Transverse colon (tissue), 4 donors: ENCODE measurements around the gene TLCD3B. TPM values are rescaled to one million over a fixed set of nuclear protein-coding genes. Genes with fewer than 3 reads are reported as not detected.

Experiments used
- DNase-seq: peaks from one replicate; pipeline ENCODE4 v3.0.0-alpha.2; 2019
- H3K27ac ChIP-seq, 4 donors: fragments of 200-600 bp; sonication (generic); 2 replicates each; pipeline ENCODE4 v1.5.1; 2016 to 2018; ENCODE audit warnings: inconsistent platforms in 4 of 4
- H3K27me3 ChIP-seq: fragments of 200-600 bp; sonication (generic); 2 replicates; pipeline ENCODE4 v1.5.1; 2017; ENCODE audit warnings: inconsistent platforms
- H3K36me3 ChIP-seq, 4 donors: fragments of 200-600 bp; sonication (generic); 2 replicates each; pipeline ENCODE4 v1.5.1; 2017 to 2019; ENCODE audit warnings: inconsistent platforms in 4 of 4
- H3K4me1 ChIP-seq, 4 donors: fragments of 200-600 bp; sonication (generic); 2 replicates each; pipeline ENCODE4 v1.5.1; 2017 to 2020; ENCODE audit warnings: inconsistent platforms in 4 of 4
- H3K4me3 ChIP-seq, 4 donors: fragments of 200-600 bp; sonication (generic); 1 replicate in 1 of 4; 2 replicates in 3 of 4; pipeline versions ENCODE4 v1.5.1 to v1.6.1; 2017 to 2019; ENCODE audit warnings: inconsistent platforms in 4 of 4
- H3K9me3 ChIP-seq, 2 donors: fragments of 200-600 bp; sonication (generic); 2 replicates each; pipeline ENCODE4 v1.5.1; 2017 to 2019; ENCODE audit warnings: inconsistent platforms in 2 of 2
- EP300 ChIP-seq: sonication (generic); formaldehyde crosslinking; IDR thresholded peaks from one replicate; pipeline ENCODE4 v1.6.1; 2017; ENCODE audit warnings: antibody characterized with exemption, low read depth
- POLR2A ChIP-seq: fragments of 450-650 bp; IDR thresholded peaks from one replicate; pipeline ENCODE4 v1.6.1; 2016; ENCODE audit warnings: antibody characterized with exemption, mild to moderate bottlenecking, moderate library complexity
- POLR2AphosphoS5 ChIP-seq, 3 donors: sonication (generic); formaldehyde crosslinking; IDR thresholded peaks; one replicate each; pipeline ENCODE4 v1.6.1; 2016; ENCODE audit warnings: antibody characterized with exemption in 3 of 3
- WGBS, 2 donors: methylation state at CpG; one replicate each; pipeline ENCODE4 v1.1.5; 2018; ENCODE audit warnings: low coverage in 1 of 2; 5-methylcytosine and 5-hydroxymethylcytosine counted together
- in situ Hi-C, 4 donors: fragments of 200-750 bp; cut with MboI; loops; one replicate each; pipeline versions ENCODE4 v1.15.0 to v1.15.1; 2017; ENCODE audit warnings: low sequenced_read_pairs in 3 of 4, low pct_ligation_motif_present in 1 of 4, low pct_unique_long_range_greater_than_20kb in 1 of 4
- intact Hi-C: fragments of 100-400 bp; cut with DNase I; formaldehyde crosslinking; loops from one replicate; pipeline ENCODE4 v1.15.1; 2023; ENCODE audit warnings: low total_unique reads
- total RNA-seq, 4 donors: library from RNA; depleted of rRNA; stranded (reverse); fragments of >200 nt; gene quantifications; one replicate each; pipeline ENCODE4 v1.1.0, GENCODE V29; 2016
- TF ChIP-seq, protein P1 (sequence below), 5 experiments: fragments of 200-600 bp in 3 of 5; fragments of 450-650 bp in 2 of 5; sonication (generic) in 3 of 5; IDR thresholded peaks; 1 replicate in 2 of 5; 2 replicates in 3 of 5; pipeline ENCODE4 v1.5.1; 2016 to 2017; ENCODE audit warnings: antibody characterized with exemption in 5 of 5, inconsistent platforms in 3 of 5, mild to moderate bottlenecking in 2 of 5, moderate library complexity in 1 of 5

The TLCD3B gene
- total RNA-seq, 4 donors from 2014 or later, result not detected

DNA sequence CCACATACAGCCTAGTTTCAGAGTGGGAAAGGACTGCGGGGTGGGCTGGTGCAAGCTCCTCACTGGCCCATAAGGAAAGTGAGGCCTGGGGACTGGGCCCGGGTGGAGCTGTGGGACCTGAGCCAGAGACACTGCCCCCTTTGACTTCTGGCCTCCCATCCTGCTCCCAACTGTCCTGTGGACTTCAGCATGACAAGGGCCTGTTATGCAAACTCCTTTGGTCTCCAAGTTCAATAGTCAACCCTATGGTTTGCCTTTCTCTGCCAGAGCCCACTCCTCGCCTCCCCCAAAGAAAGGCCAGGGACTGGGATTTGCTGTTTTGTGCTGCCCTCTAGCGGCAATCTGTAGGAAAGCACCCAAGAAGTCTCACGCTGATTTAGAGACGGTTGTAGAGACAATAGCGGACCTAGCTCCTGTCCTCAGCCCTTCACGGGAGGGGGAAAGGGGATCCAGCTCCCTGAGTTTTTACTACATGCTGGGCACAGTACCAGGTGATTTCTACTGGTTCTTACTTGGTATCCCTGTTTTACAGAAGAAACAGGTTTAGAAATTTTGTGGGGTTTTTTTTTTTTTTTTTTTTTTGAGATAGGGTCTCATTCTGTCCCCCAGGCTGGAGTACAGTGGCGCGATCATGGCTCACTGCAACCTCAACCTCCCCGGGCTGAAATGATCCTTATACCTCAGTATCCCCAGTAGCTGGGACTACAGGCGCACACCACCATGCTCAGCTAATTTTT lies 1.2 kb upstream of the TLCD3B start:
- peak; percentile 57 for DNase-seq
- peaks cover 91% of the 10 kb centered on the region for H3K27me3 ChIP-seq
- no peak overlapping the region for H3K4me3 ChIP-seq
- H3K9me3 ChIP-seq, result no peaks in the 10 kb centered on the region
- no peak for TF ChIP-seq POLR2A
- TF ChIP-seq, protein P1, sequence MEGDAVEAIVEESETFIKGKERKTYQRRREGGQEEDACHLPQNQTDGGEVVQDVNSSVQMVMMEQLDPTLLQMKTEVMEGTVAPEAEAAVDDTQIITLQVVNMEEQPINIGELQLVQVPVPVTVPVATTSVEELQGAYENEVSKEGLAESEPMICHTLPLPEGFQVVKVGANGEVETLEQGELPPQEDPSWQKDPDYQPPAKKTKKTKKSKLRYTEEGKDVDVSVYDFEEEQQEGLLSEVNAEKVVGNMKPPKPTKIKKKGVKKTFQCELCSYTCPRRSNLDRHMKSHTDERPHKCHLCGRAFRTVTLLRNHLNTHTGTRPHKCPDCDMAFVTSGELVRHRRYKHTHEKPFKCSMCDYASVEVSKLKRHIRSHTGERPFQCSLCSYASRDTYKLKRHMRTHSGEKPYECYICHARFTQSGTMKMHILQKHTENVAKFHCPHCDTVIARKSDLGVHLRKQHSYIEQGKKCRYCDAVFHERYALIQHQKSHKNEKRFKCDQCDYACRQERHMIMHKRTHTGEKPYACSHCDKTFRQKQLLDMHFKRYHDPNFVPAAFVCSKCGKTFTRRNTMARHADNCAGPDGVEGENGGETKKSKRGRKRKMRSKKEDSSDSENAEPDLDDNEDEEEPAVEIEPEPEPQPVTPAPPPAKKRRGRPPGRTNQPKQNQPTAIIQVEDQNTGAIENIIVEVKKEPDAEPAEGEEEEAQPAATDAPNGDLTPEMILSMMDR (IDR thresholded peaks at IDR 0.05), result peak; percentile 57 to 71 (median 69)
- in situ Hi-C loops (loop anchor here in 1 of 4 donors (25.0 kb wide), 1 partner anchor 145 kb away; the partner anchor contains the start of gene SEZ6L2), intact Hi-C loops (no loop called here)
- WGBS, 2 donors, result 27 to 36% methylated on average over 9 to 12 of the region's 12 CpGs
- H3K27ac ChIP-seq, result no peak overlapping the region
- peaks cover 0 to 9% (median 4%) of the 10 kb centered on the region in 4 donors for H3K4me1 ChIP-seq
- H3K36me3 ChIP-seq, result no peaks in the 10 kb centered on the region

DNA sequence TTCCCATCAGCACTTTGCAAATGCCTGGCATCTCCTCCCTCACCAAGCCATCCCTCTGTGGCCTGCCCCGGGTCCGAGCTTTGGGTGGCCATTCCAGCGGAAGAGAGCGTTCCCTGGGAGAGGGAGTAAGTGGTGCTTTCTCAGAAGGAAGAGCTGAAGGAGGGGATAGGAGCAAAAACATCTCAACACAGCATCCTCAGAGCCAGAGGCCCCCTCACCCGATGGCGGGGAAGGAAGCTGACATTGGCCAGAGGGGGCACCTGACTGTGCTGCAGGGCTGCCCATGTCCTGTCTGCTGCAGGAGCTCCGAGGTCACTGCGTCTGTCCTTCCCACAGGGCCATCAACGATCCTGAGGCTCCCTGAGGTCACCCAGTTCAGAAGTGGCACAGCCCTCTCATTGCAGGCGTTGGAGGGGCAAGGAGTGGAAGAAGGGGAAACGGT lies 427 bp upstream of the TLCD3B start:
- TF ChIP-seq POLR2AphosphoS5 (IDR thresholded peaks at IDR 0.05) (no peak), EP300 (no peak)
- TF ChIP-seq, protein P1 (IDR thresholded peaks at IDR 0.05), result no peak
- 25 to 37% methylated on average over 5 to 7 of the region's 11 CpGs for WGBS, 2 donors
- in situ Hi-C loops (loop anchor here in 1 of 4 donors (25.0 kb wide), 1 partner anchor 144 kb away; the partner anchor contains the start of gene SEZ6L2), intact Hi-C loops (no loop called here)
- Histone ChIP-seq H3K4me1 (peaks cover 0 to 9% (median 4%) of the 10 kb centered on the region in 4 donors), H3K4me3 (no peak overlapping the region), H3K27ac (no peak overlapping the region), H3K36me3 (no peaks in the 10 kb centered on the region), H3K9me3 (no peaks in the 10 kb centered on the region), H3K27me3 (peaks cover 97% of the 10 kb centered on the region)
- DNase-seq, result no peak

DNA sequence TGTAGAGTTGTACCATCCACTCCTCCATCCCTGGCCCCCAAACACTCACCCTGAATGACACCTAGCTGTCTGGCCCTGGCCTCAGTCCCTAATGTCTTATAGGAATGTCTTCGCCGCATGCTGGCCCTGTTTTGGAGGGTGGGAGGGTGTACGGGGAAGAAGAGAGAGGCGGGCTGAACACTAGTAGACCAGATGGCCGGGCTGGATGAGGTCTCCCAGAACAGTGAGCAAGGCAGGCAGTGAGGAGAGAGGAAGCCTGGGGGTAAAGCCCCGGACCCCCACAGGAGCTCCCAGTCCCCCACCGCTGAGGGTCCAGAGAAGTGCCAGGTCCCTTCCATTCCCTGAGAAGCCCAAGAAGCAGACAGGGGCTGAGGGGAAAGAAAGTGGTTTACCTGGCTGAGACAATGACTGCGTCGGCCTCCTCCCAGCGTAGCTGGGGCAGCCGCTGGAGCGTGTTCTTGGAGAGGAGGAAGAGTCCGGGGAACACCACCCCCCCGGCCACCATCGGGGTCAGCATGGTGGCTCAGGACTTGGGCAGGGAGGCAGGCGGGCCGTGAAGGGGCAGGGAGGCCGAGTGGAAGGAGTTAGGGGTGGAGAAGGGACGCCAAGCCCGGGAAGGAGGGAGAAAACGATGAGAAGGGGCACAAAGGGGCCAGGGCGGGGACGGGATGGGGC lies 923 bp downstream of the TLCD3B start:
- no peak overlapping the region for H3K27ac ChIP-seq
- intact Hi-C loops, result no loop called here
- WGBS, 2 donors, result 27% methylated on average over 23 of the region's 23 CpGs; no CpG with 5 or more reads in 1 of the 2 donors
- H3K9me3 ChIP-seq, result no peaks in the 10 kb centered on the region
- no peaks in the 10 kb centered on the region for H3K36me3 ChIP-seq
- no peak for DNase-seq
- in situ Hi-C loops, result loop anchor here in 1 of 4 donors (25.0 kb wide), 1 partner anchor 143 kb away; the partner anchor contains the start of gene SEZ6L2
- peaks cover 98% of the 10 kb centered on the region for H3K27me3 ChIP-seq
- peaks cover 0 to 9% (median 4%) of the 10 kb centered on the region in 4 donors for H3K4me1 ChIP-seq
- H3K4me3 ChIP-seq, result no peak overlapping the region
- TF ChIP-seq, protein P1 (IDR thresholded peaks at IDR 0.05), result no peak
- TF ChIP-seq POLR2AphosphoS5 (IDR thresholded peaks at IDR 0.05) (no peak), EP300 (no peak), POLR2A (no peak)

DNA sequence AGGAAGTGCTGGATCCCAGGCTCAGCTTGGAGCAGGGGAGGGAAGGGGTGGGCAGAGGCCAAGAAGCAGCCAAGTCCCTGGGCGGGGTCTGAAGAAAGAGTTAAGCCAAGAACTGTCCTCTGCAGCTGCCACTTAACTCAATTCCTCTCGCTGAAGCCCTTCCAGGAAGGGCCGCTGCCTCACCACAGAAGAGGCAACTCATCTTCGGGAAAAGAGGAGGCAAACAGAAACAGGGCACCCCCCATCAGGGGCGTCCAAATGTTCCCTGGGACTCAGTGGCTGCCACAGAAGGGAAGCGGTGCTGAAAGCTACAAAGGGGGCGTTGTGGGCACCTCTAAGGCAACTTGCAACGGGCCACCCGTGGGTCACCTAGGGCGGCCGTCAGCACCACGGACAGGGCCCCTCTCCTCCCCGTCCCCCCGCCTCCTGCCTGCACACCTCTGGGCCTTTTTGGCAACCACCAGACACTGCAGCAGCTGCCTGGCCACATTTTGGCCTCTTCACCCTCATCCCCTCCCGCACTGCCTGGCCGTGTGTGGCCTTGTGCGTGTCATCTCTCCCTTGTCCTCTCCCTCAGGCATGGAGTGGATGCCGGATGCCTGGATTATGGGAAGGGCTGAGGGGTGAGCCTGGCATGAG lies 2.5 kb downstream of the TLCD3B start:
- no peak overlapping the region for H3K4me3 ChIP-seq
- TF ChIP-seq POLR2AphosphoS5 (IDR thresholded peaks at IDR 0.05), result no peak
- no peak for TF ChIP-seq EP300
- TF ChIP-seq POLR2A, result no peak
- TF ChIP-seq, protein P1 (IDR thresholded peaks at IDR 0.05), result no peak
- WGBS, 2 donors, result 17% methylated on average over 18 of the region's 18 CpGs; no CpG with 5 or more reads in 1 of the 2 donors
- H3K4me1 ChIP-seq, result peaks cover 0 to 9% (median 4%) of the 10 kb centered on the region in 4 donors
- DNase-seq, result no peak
- no peaks in the 10 kb centered on the region for H3K36me3 ChIP-seq
- H3K27ac ChIP-seq, result no peak overlapping the region
- peaks cover 87% of the 10 kb centered on the region for H3K27me3 ChIP-seq
- in situ Hi-C loops, result loop anchor here in 3 of 4 donors (10.0 to 25.0 kb wide), 2 partner anchors 141 to 334 kb away; partner anchors contain the start of gene SEZ6L2 (in 1 of the 3)
- no peaks in the 10 kb centered on the region for H3K9me3 ChIP-seq
- intact Hi-C loops, result no loop called here
